Renal pelvis (tissue), 4 donors: ENCODE data around the gene INAFM1. TPM values are rescaled to one million over a fixed set of nuclear protein-coding genes. Genes with fewer than 3 reads are reported as not detected.

ENCODE experiments used
- DNase-seq: peaks from one replicate; pipeline ENCODE4 v3.0.0-alpha.2; 2013
- polyA plus RNA-seq, 3 donors: library from polyadenylated mRNA; unstranded; fragments of 120-200 nt; gene quantifications; one replicate each; pipeline ENCODE4 v1.2.1, GENCODE V29; 2013; ENCODE audit not compliant: insufficient read length in 3 of 3

The INAFM1 gene
- polyA plus RNA-seq, 3 donors: 8.4 to 12.4 (median 11.1) TPM

DNA sequence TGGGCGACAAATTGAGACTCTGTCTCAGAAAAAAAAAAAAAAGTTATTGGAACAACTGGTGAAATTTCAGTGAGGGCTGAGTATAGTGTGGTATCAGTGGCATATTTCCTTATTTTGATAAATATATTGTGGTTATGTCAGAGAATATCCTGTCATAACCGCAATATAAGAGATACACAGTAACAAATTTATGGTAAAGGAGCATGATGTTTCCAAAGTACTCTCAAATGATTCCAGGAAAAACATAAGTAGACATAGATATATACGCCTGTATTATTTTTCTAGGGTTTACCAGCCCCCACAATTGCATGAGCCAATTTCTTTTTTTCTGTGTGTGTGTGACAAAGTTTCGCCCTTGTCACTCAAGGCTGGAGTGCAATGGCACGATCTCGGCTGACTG is 29.3 kb downstream of the INAFM1 start:
- no peak for DNase-seq

DNA sequence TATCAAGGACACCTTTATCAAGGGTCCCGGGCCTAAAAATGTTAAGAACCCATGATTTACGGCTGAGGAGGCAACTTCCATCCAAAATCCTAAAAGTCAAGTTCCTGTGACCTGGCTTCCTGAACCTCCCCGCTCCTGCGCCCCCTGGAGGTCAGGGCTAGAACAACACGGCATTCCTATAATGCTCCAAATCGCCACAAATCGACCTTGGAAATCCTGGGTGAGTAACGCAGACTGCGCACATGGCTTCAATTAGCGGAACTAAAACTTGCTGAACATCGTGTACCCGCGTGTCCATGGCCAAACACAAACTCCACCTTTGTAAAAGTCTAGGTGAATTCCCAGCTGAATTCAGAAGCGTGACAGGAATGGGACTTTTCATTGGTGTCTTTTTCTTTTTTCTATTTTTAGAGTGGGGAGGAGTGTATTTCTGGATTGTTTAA is 30.6 kb downstream of the INAFM1 start:
- DNase-seq: no peak

DNA sequence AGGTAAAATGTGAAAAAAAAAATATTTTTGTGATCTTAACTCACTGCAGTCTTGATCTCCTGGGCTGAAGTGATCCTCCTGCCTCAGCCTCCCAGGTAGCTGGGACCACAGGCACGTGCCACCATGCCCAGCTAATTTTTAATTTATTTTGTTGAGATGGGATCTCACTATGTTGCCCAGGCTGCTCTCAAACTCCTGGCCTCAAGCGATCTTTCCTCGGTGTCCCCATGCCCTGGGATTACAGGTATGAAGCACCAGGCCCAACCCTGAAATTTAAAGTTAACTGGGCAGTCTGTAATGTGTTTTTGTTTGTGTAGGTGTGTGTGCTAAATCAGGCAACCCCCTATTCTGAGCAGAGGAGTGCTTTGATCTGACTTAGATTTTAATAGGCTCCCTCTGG is 31.6 kb downstream of the INAFM1 start:
- no peak for DNase-seq

DNA sequence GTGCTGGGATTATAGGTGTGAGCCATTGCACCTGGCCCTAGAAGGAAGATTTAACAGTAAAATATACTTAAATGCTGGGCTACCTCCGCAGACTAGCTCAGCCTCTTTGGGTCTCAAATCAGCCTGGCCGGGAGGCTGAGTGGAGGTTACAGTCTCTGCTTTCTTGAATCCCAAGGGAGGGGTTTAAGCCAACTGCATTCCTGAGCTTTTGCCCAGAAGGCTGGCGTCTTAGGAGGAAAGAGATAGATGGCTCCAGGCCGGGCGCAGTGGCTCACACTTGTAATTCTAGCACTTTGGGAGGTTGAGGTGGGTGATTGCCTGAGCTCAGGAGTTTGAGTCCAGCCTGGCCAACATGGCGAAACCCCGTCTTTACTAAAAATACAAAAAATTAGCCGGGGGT is 34.4 kb downstream of the INAFM1 start:
- no peak for DNase-seq

DNA sequence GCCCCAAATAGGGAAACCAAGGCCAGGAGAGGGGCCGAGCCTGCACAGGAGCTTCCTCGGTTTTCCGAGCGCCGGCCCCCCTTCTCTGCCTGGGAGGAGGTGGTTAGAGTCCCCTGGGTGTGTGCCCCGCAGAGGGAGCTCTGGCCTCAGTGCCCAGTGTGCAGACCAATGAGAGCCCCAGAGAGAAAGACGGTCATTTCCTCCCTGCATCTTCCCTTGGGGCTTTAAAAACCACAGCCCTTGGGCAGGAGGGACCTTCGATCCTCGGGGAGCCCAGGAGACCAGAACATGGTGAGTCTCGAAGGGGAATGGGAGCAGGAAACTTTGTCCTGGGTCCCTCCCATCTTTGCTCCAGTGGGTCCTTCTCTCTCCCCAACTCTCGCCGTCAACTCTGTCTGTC is 34.9 kb downstream of the INAFM1 start, which contains the start of gene C5AR1:
Gene C5AR1, plus strand, starts transcription at position 254 of the 400 bp plus-strand sequence. Its CDS starts 35 bp downstream, at position 289.
- no peak for DNase-seq

DNA sequence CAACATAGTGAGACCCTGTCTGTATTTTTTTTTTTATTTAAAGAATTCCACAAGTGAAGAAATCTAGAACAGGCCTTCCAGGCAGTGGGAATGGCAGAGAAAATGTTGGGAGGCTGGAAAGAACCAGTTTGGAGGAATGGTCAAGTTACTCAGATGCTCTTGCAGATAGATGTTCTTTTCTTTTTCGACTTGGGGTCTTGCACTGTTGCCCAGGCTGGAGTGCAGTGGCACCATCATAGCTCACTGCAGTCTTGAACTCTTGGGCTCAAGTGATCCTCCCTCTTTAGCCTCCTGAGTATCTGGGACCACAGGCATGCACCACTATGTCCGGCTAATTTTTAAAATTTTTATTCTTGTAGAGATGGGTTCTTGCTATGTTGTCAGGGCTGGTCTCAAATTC is 35.6 kb downstream of the INAFM1 start:
- DNase-seq: no peak

DNA sequence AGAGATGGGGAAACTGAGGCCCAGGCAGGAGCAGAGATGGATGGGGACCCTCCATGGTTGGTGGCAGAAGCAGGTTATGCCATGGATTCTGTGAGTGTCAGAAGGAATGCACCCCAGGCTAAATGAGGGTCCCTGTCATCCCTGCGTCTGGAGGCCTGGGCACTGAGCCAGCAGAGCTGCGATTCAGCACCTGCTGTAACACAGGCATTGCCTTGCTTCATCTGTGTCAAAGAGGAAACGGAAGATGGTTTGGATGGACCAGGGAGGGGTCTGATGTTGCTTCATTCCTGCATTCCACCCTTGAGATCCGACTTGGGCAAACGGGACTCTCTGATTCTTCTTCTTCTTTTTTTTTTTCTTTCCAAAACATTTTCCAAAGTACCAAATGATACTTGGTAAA is 36.1 kb downstream of the INAFM1 start:
- DNase-seq: no peak

DNA sequence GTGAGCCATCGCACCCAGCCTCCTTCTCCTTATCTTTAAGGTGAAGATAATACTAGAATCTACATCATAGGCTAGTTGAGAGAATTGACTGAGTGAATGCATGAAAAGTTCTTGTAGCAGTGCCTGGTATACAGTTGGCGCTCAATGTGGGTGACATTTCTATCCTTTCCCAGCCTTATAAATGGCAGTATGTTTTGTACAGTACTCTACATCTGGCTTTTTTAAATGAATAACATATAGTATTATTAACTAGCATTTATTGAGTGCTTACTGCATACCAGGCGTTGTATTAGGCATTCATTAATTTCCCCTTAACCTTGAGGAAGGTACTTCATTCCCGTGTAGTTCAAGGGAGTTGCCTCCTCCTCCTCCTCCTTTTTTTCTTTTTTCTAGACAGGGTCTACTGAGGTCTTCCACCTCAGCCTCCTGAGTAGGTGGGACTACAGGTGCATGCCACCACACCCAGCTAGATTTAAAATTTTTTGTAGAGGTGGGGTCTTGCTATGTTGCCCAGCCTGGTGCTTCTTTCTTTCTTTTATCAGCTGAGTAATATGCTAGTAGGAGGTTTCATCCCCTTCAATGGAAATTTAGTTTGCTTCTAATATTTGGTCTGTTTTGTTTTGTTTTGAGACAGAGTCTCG is 37.8 kb downstream of the INAFM1 start:
- DNase-seq: no peak

DNA sequence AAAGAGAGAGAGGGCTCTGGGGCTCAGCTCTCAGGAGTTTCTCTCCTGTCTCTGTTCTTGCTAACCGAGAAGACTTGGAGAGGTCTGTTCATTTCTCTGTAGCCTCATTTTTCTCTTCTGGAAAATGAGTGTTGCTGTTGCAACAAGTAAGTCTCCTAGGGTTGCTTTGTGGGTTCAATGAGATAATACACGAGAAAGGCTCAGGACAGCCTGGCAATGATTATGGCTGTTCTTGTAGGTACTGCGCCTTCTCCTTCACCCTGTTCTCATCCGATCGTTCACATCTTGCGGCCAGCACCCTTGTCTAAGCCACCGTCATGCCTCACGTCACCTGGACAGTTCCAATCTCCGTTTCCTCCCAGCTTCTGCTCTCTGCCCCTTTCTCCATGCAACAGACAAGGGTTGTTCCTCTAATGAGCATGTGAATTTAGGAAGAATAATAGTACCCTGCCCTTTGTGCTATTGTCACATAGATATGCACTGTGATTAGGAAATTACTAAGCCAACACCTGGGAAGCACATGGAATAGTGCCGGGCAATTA is 39.1 kb downstream of the INAFM1 start:
- no peak for DNase-seq

DNA sequence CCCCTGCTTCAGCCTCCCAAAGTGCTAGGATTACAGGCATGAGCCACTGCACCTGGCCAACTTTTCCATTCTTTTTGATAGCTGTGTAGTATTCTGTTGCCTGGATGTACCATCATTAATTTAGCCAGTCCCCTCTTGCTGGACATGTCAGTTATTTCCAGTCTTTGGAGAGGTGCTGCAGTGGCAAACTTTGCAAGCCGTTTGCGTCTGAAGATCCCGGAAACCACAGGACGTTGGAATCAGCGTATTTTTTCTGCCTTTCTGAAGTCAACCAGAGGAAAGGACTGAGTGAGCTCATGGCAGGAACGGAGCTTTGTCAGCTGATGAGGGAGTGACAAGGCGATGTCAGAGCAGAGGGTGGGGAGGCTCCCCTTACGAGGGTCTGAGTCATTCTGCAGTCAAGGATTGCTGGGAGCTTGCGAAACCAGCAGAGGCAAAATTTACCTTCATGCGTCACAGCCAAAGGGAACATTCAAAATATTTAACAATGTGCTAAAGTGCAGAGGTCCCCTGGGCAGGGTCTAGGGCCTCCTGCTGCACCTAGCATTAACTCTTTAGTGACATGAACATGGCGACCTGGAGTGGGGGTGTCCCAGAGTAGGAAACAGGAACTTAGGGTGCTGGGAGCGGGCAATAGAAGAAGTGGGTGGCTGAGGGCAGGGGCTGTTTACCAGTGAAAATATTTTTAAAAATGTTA is 40.6 kb downstream of the INAFM1 start:
- DNase-seq: no peak

DNA sequence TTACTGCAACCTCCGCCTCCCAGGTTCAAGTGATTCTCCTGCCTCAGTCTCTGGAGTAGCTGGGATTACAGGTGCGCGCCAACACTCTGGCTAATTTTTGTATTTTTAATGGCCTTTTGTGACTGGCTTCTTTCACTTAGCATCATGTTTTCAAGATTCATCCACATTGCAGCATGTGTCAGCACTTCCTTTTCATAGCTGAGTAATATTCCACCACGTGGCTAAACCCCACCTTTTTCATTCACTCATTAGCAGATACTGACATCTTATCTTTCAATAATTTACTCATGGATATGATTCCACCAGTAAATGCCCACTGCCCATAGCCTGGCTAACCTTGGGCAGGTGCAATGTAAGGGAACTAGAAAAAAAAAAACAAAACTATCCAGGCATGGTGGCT is 41.8 kb downstream of the INAFM1 start:
- no peak for DNase-seq

DNA sequence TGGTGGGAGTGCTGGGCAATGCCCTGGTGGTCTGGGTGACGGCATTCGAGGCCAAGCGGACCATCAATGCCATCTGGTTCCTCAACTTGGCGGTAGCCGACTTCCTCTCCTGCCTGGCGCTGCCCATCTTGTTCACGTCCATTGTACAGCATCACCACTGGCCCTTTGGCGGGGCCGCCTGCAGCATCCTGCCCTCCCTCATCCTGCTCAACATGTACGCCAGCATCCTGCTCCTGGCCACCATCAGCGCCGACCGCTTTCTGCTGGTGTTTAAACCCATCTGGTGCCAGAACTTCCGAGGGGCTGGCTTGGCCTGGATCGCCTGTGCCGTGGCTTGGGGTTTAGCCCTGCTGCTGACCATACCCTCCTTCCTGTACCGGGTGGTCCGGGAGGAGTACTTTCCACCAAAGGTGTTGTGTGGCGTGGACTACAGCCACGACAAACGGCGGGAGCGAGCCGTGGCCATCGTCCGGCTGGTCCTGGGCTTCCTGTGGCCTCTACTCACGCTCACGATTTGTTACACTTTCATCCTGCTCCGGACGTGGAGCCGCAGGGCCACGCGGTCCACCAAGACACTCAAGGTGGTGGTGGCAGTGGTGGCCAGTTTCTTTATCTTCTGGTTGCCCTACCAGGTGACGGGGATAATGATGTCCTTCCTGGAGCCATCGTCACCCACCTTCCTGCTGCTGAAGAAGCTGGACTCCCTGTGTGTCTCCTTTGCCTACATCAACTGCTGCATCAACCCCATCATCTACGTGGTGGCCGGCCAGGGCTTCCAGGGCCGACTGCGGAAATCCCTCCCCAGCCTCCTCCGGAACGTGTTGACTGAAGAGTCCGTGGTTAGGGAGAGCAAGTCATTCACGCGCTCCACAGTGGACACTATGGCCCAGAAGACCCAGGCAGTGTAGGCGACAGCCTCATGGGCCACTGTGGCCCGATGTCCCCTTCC is 45.5 kb downstream of the INAFM1 start:
- no peak for DNase-seq

DNA sequence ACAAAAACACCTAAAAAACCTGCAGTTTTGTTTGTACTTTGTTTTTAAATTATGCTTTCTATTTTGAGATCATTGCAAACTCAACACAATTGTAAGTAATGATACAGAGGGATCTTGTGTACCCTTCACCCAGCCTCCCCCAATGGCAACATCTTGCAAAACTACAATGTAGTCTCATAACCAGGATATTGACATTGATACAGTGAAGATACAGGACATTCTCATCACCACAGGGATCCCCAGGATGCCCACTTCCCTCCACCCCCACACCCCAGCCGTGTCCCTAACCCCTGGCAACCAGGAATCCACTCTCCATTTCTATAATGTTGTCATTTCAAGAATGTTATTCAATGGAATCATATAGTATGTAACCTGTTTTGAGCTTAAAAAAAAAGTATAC is 46.9 kb downstream of the INAFM1 start:
- DNase-seq: no peak

DNA sequence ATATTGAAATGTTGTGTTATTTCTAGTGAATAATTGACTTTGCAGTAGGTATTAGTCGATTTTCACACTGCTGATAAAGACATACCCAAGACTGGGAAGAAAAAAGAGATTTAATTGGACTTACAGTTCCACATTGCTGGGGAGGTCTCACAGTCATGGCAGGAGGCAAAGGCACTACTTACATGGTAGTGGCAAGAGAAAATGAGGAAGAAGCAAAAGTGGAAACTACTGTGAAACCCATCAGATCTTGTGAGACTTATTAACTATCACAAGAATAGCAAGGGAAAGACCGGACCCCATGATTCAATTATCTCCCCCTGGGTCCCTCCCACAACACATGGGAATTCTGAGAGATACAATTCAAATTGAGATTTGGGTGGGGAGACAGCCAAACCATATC is 47.4 kb downstream of the INAFM1 start:
- no peak for DNase-seq

DNA sequence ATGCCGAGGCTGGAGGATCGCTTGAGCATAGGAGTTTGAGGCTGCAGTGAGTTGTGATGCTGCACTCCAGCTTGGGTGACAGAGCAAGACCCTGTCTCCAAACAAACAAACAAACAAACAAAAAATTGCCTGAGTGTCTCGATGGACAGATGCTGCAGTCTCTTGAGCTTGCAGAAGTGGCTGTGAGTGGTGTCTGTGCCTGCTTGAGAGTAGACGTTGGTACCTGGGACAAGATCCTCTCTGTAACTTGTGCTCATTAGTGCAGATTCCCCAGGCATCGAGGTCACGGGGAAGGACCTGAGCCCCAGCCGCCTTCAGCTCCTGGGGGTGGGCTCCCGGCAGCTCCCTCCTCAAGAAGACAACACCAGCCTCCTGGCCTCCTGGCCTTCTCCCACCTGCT is 48.7 kb downstream of the INAFM1 start:
- DNase-seq: no peak

DNA sequence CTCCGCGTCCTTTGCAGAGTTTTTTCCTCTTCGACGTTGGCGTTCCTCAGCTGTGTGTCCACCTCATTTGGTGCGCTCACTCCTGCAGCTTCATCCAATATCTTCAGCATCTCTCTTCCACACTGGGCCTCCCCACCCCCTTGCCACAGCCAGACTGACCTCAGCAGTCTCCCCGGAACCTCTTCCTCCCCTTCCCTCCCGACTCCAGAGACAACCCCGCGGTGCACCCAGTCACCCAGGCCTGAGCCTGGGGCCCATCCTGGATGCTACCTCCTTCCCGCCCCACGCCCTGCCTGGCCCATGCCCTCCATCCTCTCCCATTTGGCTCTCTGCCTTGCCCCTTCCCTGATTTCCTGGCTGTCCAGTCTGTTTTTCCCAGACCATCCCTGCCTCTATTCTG is 49.2 kb downstream of the INAFM1 start:
- no peak for DNase-seq

DNA sequence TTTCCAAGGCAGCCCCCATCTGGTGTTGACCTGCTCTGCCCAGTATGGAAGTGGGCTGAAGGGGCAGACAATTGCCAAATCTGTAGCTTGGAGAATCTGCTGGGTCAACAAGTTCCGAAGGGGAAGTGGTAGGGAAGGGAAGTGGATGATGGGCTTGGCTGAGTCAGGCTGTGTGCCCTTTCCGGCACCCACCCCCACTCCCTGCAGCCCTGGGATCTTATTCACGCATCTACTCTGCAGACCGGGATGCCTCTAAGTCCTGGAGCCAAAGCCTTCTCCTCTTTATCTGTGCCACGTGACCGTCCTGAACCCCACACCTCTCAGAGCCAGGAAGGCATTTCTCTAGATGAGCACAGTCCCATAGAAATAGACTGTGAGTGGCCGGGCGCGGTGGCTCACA is 49.8 kb downstream of the INAFM1 start:
- no peak for DNase-seq

Other genes with a start within 250 kb of the INAFM1 start
- gene TMEM160, start 226.3 kb upstream of the INAFM1 start, polyA plus RNA-seq: 10 to 100 TPM; 12.4 to 21.1 (median 15.6) TPM
- 10 to 100 TPM; 36.5 to 39.4 (median 39.1) TPM for gene ZC3H4, start 161.1 kb upstream of the INAFM1 start, polyA plus RNA-seq
- gene SAE1, start 144.1 kb upstream of the INAFM1 start, polyA plus RNA-seq: 100 to 1,000 TPM; 111 to 136 (median 112) TPM
- gene BBC3, start 43.7 kb upstream of the INAFM1 start, polyA plus RNA-seq: 1 to 10 TPM; 1.9 to 2.5 (median 2.4) TPM
- gene CCDC9, start 18.4 kb upstream of the INAFM1 start, polyA plus RNA-seq: 10 to 100 TPM; 25.8 to 30.2 (median 26.0) TPM
- 1 to 10 TPM; 2.9 to 7.4 (median 7.1) TPM for gene C5AR1, start 35.0 kb downstream of the INAFM1 start, polyA plus RNA-seq
- gene C5AR2, start 57.3 kb downstream of the INAFM1 start, polyA plus RNA-seq: under 1 TPM; 0.28 to 0.47 (median 0.35) TPM
- 10 to 100 TPM; 18.3 to 20.4 (median 18.4) TPM for gene DHX34, start 74.4 kb downstream of the INAFM1 start, polyA plus RNA-seq
- 10 to 100 TPM; 16.6 to 24.1 (median 17.7) TPM for gene MEIS3, start 144.6 kb downstream of the INAFM1 start, polyA plus RNA-seq
- under 1 TPM in 2 of 3 donors, not detected in 1; 0.21 to 0.28 TPM for gene SLC8A2, start 197.0 kb downstream of the INAFM1 start, polyA plus RNA-seq
- 10 to 100 TPM; 13.8 to 15.9 (median 14.6) TPM for gene KPTN, start 209.3 kb downstream of the INAFM1 start, polyA plus RNA-seq
- gene NAPA, start 240.2 kb downstream of the INAFM1 start, polyA plus RNA-seq: 100 to 1,000 TPM; 152 to 174 (median 169) TPM